Measurements from ENCODE around the gene CSAD. TPM values are rescaled to one million over a fixed set of nuclear protein-coding genes. Genes with fewer than 3 reads are reported as not detected.

CSAD gene
- total RNA-seq, 1 experiment from 2014 or later = 12.2 TPM

DNA sequence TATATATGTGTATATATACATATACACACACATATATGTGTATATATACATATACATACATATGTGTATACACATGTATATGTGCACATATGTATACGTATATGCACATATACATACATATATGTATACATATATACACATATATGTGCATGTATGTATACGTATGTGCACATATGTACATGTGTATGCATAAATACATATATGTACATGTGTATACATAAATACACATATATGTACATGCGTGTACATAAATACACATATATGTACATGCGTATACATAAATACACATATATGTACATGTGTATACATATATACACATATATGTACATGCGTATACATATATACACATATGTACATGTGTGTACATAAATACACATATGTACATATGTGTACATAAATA, 33.5 kb downstream of the CSAD start:
- Mint-ChIP-seq H3K27ac (ENCODE audit: unreplicated experiment) (no peak overlapping the region), H3K4me1 (ENCODE audit: low read depth, unreplicated experiment) (no peaks in the 10 kb centered on the region), H3K9me3 (ENCODE audit: low read depth, unreplicated experiment) (no peaks in the 10 kb centered on the region), H3K4me3 (ENCODE audit: low read depth, unreplicated experiment) (no peak overlapping the region), H3K27me3 (ENCODE audit: unreplicated experiment) (no peaks in the 10 kb centered on the region), H3K36me3 (ENCODE audit: insufficient read depth, unreplicated experiment) (no peaks in the 10 kb centered on the region)
- intact Hi-C loops (cut with micrococcal nuclease; ENCODE audit: unreplicated experiment) = no loop called here
- TF ChIP-seq, protein P1, sequence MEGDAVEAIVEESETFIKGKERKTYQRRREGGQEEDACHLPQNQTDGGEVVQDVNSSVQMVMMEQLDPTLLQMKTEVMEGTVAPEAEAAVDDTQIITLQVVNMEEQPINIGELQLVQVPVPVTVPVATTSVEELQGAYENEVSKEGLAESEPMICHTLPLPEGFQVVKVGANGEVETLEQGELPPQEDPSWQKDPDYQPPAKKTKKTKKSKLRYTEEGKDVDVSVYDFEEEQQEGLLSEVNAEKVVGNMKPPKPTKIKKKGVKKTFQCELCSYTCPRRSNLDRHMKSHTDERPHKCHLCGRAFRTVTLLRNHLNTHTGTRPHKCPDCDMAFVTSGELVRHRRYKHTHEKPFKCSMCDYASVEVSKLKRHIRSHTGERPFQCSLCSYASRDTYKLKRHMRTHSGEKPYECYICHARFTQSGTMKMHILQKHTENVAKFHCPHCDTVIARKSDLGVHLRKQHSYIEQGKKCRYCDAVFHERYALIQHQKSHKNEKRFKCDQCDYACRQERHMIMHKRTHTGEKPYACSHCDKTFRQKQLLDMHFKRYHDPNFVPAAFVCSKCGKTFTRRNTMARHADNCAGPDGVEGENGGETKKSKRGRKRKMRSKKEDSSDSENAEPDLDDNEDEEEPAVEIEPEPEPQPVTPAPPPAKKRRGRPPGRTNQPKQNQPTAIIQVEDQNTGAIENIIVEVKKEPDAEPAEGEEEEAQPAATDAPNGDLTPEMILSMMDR (IDR thresholded peaks at IDR 0.05; ENCODE audit: unreplicated experiment) = no peak
- BruUV-seq (replicated peaks) = no TSS peak
- CTCF ChIA-PET = no interaction called here
- no peak for DNase-seq

- H3K4me1 Mint-ChIP-seq (ENCODE audit: low read depth, unreplicated experiment) = no peaks in the 10 kb centered on the region
- intact Hi-C loops (cut with micrococcal nuclease; ENCODE audit: unreplicated experiment) = no loop called here
- H3K9me3 Mint-ChIP-seq (ENCODE audit: low read depth, unreplicated experiment) = no peaks in the 10 kb centered on the region
- no peaks in the 10 kb centered on the region for H3K27me3 Mint-ChIP-seq (ENCODE audit: unreplicated experiment)
- H3K4me3 Mint-ChIP-seq (ENCODE audit: low read depth, unreplicated experiment) = no peak overlapping the region
- no peak for DNase-seq
- CTCF ChIA-PET = no interaction called here
- no peak overlapping the region for H3K27ac Mint-ChIP-seq (ENCODE audit: unreplicated experiment)
- TF ChIP-seq, protein P1 (IDR thresholded peaks at IDR 0.05; ENCODE audit: unreplicated experiment) = no peak
- H3K36me3 Mint-ChIP-seq (ENCODE audit: insufficient read depth, unreplicated experiment) = no peaks in the 10 kb centered on the region
- no TSS peak for BruUV-seq (replicated peaks)
These were observed 35.1 kb downstream of the CSAD start for GRCh38 chr12:53145383-53146260.

DNA sequence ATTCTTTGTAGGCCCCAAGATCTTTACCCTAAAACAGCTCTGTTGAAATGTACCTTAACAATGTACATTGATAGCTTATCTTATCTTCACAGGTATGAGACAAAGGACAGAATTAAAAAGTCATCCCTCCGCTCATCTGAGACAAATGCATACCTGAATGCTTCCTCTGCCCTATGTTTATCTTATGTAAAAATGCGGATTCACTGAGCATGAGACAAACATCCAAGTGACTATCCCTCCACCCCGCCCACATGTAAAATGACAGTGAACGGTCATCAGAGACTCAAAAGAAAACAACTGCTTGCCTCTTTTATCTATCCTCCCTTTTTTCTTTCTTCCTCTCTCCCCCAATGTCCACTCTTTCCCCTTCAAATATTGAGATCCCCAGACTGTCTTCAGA, 37.4 kb downstream of the CSAD start:
- no peaks in the 10 kb centered on the region for H3K9me3 Mint-ChIP-seq (ENCODE audit: low read depth, unreplicated experiment)
- BruUV-seq (replicated peaks) = no TSS peak
- intact Hi-C loops (cut with micrococcal nuclease; ENCODE audit: unreplicated experiment) = no loop called here
- no peak overlapping the region for H3K4me3 Mint-ChIP-seq (ENCODE audit: low read depth, unreplicated experiment)
- DNase-seq = no peak
- TF ChIP-seq, protein P1 (IDR thresholded peaks at IDR 0.05; ENCODE audit: unreplicated experiment) = no peak
- no peaks in the 10 kb centered on the region for H3K27me3 Mint-ChIP-seq (ENCODE audit: unreplicated experiment)
- no peaks in the 10 kb centered on the region for H3K36me3 Mint-ChIP-seq (ENCODE audit: insufficient read depth, unreplicated experiment)
- H3K27ac Mint-ChIP-seq (ENCODE audit: unreplicated experiment) = no peak overlapping the region
- no peaks in the 10 kb centered on the region for H3K4me1 Mint-ChIP-seq (ENCODE audit: low read depth, unreplicated experiment)
- CTCF ChIA-PET = interaction anchor here (0.6 kb wide), 2 partner anchors 53 to 129 kb away, joined by 3 to 4 read pairs; no protein-coding TSS in a partner anchor

DNA sequence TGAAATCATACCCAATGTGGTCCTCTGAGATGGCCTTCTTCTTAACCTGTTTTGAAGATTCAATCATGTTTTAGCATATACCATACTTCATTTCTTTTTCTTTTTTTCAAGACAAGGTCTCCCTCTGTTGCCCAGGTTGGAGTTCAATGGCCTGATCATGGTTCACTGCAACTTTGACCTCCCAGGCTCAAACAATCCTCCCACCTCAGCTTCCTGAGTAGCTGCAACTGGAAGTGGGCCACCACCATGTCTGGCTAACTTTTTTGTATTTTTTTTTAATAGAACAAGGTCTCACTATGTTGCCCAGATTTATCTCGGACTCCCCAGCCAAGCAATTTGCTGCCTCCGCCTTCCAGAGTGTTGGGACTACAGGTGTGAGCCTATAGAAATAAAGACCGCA, 47.0 kb downstream of the CSAD start:
- Mint-ChIP-seq H3K36me3 (ENCODE audit: insufficient read depth, unreplicated experiment) (no peaks in the 10 kb centered on the region), H3K27me3 (ENCODE audit: unreplicated experiment) (peaks cover 18% of the 10 kb centered on the region), H3K9me3 (ENCODE audit: low read depth, unreplicated experiment) (no peaks in the 10 kb centered on the region), H3K4me1 (ENCODE audit: low read depth, unreplicated experiment) (no peaks in the 10 kb centered on the region), H3K4me3 (ENCODE audit: low read depth, unreplicated experiment) (no peak overlapping the region), H3K27ac (ENCODE audit: unreplicated experiment) (no peak overlapping the region)
- no TSS peak for BruUV-seq (replicated peaks)
- CTCF ChIA-PET = no interaction called here
- intact Hi-C loops (cut with micrococcal nuclease; ENCODE audit: unreplicated experiment) = no loop called here
- TF ChIP-seq, protein P1 (IDR thresholded peaks at IDR 0.05; ENCODE audit: unreplicated experiment) = no peak
- no peak for DNase-seq
